K562 treated with DMSO at 1 percent for 12 hours (cell line): ENCODE measurements around the gene CD164L2. TPM values are rescaled to one million over a fixed set of nuclear protein-coding genes. Genes with fewer than 3 reads are reported as not detected.

Experiments used
- total RNA-seq: library from RNA; unstranded; fragments of 300-600 nt; gene quantifications from 2 replicates; pipeline ENCODE4 v1.2.3, GENCODE V29; 2022; ENCODE audit not compliant: insufficient read depth

The CD164L2 gene
- total RNA-seq, result 1.8 and 2.3 TPM in 2 replicates

DNA sequence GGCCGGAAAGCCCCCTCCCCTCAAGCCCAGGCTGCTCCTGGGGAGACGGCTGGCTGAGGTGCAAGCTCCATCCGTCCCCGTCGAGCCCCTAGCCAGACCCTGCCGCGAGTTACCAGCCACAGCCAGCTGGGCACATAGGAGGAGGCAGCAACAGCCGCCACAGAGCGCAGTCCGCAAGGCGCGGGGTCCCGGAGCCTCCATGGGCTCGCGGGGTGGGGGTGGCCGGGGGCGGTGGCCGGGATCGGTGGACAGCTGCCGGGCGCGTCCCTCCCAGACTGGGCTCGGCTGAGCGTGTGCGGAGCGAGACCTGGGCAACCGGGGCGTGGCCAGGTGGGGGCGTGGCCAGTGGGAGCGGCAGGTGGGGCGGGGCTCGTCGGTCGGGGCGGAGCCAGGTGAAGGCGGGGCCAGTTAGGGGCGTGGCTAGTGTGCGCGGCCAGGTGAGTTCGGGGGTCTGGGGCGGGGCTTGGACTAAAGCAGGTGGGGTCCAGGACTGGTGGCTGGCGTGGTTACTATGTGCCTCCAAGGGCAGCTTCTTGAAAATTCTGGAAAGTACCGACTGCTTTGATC, at the start of gene CD164L2:
CD164L2 (minus strand) TSS at position 295 of the 567 bp plus-strand sequence; CDS start at position 201, 94 bp downstream.

DNA sequence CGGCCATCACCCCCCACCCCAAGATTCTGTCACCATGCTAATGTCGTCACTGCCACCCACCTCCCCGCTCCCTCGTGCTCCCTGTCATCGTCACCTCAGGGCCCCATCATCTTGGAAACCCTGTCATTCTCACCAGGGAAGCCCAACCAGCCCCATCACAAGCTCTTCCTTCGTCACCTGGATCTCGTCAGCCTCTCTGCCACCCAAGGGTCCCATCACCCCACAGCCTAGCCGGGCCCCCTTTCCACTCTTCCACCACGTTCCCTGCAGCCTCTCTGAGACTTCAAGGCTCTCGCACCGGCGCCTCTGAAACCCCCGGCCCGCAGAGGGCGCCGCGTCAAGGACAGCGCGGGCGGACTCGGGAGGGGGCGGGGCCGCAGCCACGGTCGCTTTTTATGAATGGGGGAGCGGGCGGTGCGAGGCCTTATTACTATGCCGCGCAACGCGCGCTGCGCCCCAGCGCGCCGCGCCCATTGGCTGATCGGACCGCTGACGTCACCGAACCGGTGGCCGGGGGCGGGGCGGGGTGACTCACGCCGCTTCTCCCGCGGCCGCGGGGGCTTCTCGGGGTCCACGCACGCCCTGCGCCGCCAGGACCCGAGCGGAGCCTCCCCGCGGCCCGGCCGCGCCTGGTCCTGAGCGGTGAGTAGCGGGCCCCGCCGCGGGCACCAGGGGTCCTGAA, 9.1 kb upstream of the CD164L2 start, which contains the start of gene GPR3:
GPR3 (plus strand) TSS at position 527 of the 682 bp plus-strand sequence. CDS start 1,177 bp downstream, outside the sequence.

DNA sequence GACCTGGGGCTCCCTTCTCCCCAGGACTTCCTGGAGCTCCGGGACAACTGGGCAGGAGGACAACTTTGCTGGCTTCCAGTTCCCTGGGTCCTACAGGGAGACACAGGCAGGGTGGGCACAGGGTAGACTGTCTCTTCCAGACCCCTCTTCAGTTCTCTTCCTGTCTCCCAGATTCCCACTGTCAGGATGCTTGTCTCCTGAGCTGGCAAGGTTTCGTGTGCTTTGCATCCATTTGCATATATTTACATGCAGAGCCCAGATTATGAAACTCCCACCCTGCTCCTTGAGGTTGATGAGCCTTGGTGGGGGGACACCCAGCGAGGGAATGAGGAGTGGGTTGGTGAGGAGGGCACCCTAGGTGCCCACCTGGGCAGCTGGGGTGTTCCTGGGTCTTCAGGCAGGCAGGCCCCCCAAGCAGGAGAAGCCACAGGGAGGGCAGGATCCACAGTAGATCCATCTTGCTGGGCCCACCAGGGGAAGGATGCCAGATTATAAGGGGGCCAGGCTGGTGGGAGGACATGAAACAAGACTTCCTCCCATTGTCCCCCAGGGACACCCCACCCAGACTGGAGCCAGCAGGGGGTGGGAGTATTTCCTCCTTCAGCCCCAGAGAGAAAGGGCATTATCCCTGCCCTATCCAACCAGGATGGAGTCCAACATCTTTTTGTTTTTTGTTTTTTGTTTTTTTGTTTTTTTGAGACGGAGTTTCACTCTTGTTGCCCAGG, 8.6 kb downstream of the CD164L2 start, which contains the start of gene FCN3:
FCN3 (minus strand) TSS at position 463 of the 725 bp plus-strand sequence; CDS start at position 457, 6 bp downstream.

GRCh38 chr1:27366411-27367159, 16.5 kb downstream of the CD164L2 start, which contains the start of gene MAP3K6:
TSS of gene MAP3K6 (minus strand) at chr1:27366961. CDS start at chr1:27366597, 364 bp downstream.

GRCh38 chr1:27341525-27342252, 41.4 kb downstream of the CD164L2 start, which contains the start of gene SYTL1:
TSS of gene SYTL1 (plus strand) at chr1:27342022. CDS start at chr1:27345335, 3,313 bp downstream.

Other genes starting within 250 kb of the CD164L2 start
- 9.9 and 20.9 TPM in 2 replicates for gene SLC9A1, start 228.2 kb downstream of the CD164L2 start, total RNA-seq
- gene WDTC1, start 148.7 kb downstream of the CD164L2 start, total RNA-seq, result 29.9 and 66.8 TPM in 2 replicates
- 53.0 and 68.7 TPM in 2 replicates for gene TMEM222, start 61.2 kb downstream of the CD164L2 start, total RNA-seq
- 9.9 and 11.2 TPM in 2 replicates for gene SYTL1, start 41.3 kb downstream of the CD164L2 start, total RNA-seq
- 13.7 and 13.8 TPM in 2 replicates for gene MAP3K6, start 16.4 kb downstream of the CD164L2 start, total RNA-seq
- gene FCN3, start 8.5 kb downstream of the CD164L2 start, total RNA-seq, result not detected in 2 replicates
- 4.9 and 6.9 TPM in 2 replicates for gene GPR3, start 9.3 kb upstream of the CD164L2 start, total RNA-seq
- gene WASF2, start 106.8 kb upstream of the CD164L2 start, total RNA-seq, result 36.0 and 96.4 TPM in 2 replicates
- gene AHDC1, start 220.8 kb upstream of the CD164L2 start, total RNA-seq, result 13.4 and 23.6 TPM in 2 replicates